GM19467 (cell line): ENCODE data around the gene ADGRG1.
"Not testable (repeated sequence)": the region's sequence is repeated elsewhere in the genome, so short reads cannot be mapped to it uniquely, and the experiment has no call there.

ENCODE experiments used
- ATAC-seq: cut with Tn5 transposase; IDR thresholded peaks from one replicate; pipeline ENCODE4 v1.9.1; 2021; ENCODE audit warnings: mild to moderate bottlenecking, moderate library complexity; ENCODE audit not compliant: unreplicated experiment

Gene ADGRG1

DNA sequence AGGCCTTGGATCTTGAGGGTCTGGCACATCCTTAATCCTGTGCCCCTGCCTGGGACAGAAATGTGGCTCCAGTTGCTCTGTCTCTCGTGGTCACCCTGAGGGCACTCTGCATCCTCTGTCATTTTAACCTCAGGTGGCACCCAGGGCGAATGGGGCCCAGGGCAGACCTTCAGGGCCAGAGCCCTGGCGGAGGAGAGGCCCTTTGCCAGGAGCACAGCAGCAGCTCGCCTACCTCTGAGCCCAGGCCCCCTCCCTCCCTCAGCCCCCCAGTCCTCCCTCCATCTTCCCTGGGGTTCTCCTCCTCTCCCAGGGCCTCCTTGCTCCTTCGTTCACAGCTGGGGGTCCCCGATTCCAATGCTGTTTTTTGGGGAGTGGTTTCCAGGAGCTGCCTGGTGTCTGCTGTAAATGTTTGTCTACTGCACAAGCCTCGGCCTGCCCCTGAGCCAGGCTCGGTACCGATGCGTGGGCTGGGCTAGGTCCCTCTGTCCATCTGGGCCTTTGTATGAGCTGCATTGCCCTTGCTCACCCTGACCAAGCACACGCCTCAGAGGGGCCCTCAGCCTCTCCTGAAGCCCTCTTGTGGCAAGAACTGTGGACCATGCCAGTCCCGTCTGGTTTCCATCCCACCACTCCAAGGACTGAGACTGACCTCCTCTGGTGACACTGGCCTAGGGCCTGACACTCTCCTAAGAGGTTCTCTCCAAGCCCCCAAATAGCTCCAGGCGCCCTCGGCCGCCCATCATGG lies 35.7 kb downstream of the ADGRG1 start:
- ATAC-seq, result no peak

GRCh38 chr16:57664662-57665025 lies 36.2 kb downstream of the ADGRG1 start:
- ATAC-seq, result no peak

DNA sequence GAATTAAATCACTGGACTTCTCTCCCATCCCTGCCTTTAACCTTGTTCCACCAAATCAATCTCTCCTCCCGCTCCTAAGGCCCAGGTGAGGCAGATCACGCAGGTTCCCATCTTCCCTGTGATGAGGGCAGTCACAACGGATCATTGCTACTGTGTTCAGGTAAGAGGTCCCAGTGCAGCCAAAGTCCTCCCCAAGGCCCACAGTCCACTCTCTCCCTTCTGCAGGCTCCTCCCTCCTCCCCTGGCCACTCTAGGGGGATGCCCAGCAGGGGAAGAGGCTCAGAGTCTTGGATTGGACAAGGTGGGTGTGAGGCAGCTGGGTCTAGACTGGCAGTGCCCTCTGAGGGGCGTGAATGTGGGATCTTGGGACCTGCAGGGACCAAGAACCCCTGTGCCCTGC lies 37.1 kb downstream of the ADGRG1 start:
- ATAC-seq, result no peak

DNA sequence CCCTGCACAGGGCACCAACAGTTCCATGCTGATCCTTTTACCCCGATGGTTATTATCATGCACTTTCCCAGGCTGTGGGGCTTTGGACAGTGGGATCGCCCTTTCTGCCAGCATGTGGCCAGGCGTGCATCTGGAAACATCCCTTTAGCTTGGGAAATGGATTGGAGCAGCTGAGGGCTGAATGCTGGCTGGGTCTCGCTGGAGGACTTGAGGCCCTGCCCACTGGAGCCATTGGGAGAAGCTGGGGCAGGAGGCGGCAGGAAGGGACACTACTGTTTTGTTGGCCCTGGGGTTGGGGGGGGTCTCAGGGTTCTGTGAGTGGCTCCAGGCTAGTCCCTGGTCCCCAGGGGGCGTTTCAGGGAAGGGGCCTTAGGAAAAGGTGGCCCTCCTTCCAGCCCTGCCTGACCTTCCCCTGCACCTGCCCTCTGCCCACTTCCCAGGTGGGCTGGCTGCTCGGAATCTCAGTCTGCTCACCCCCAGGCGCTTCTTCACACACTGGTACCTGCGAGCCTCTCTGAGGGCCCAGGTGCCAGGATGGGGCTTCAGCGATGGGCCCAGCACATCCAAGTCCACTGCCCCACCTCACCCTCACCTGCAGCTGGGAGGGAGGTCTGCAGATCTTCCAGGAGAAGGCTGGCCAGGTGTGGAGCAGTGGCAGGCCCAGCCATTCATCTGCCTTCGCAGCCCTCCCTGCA lies 38.1 kb downstream of the ADGRG1 start:
- ATAC-seq, result no peak

GRCh38 chr16:57667048-57667525 lies 38.7 kb downstream of the ADGRG1 start:
- ATAC-seq, result no peak

DNA sequence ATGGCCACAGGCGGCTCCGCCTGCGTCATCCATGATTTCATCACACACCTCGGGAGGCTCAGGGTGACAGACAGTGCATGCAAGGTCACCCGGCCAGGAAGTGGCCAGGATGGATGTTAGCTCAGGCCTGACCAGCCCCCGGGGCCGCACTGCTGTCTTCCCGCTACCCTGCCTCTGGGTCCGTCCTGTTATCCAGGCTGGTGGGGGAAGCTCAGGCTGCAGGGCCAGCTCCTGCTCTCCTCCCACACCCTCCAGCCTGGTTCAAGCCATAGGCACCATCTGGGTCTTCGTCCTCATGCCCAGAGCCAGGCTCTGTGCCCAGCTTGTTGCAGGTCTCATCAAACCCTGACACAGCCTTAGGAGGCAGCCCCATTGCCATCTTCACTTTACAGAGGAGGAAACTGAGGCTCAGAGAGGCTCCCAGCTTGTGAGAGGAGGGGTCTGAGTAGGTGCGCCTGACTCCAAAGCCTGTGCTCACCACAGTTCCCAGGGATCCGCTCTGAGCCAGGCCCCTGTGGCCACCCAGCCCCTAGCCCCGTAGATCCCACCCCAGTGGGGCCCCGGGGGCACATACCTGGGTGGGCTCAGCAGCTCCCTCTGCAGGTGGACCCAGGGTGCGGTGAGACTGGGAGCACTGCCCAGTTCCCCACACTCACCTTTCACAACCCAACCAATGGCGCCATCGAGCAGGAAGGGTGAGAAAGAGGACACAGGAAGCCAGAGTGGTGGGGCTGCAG lies 39.3 kb downstream of the ADGRG1 start:
- no peak for ATAC-seq

- ATAC-seq, result no peak
These were observed 39.8 kb downstream of the ADGRG1 start, which contains the start of gene ADGRG3 for GRCh38 chr16:57668263-57668571. Gene ADGRG3 (plus strand): TSS chr16:57668306. CDS start chr16:57668348, 42 bp downstream.

DNA sequence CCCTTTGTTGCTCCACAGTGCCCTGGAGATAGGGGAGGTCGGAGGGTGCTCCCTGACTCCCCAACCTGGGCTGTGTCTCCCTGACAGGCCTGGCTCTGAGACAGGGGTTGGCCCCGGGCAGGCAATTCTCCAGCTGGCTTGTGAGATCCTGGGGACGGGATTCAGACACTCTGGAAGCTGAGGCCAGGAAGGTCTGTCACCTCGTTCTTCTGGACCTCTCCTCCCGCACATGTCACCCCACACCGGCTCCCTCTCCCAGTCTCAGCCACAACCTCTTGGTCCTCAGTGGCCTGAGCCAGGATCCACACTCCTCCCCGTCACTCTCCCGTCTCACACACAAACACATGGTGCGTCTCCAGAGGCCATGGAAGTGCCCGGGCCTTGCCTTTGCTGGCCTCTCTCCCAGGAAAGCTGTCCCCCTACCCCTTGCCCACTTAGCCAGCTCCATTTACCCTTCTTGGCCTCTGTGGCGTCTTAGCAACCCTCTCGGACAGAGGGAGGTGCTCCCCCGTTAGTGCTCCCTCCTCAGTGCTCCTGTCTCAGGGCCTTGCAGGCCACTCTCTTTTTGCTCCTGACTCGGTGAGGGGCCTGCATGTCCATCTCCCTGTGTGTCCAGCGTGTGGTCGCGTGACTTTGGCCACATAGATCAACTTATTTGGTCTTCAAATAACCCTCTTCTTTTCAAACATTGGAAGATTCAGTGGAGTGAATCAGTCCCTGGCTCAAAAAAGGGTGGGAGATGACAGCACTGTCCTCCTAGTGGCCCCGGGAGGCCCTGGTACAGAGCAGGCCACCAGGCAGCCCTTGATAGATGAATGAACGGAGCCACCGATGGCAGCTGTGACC lies 40.4 kb downstream of the ADGRG1 start:
- no peak for ATAC-seq

DNA sequence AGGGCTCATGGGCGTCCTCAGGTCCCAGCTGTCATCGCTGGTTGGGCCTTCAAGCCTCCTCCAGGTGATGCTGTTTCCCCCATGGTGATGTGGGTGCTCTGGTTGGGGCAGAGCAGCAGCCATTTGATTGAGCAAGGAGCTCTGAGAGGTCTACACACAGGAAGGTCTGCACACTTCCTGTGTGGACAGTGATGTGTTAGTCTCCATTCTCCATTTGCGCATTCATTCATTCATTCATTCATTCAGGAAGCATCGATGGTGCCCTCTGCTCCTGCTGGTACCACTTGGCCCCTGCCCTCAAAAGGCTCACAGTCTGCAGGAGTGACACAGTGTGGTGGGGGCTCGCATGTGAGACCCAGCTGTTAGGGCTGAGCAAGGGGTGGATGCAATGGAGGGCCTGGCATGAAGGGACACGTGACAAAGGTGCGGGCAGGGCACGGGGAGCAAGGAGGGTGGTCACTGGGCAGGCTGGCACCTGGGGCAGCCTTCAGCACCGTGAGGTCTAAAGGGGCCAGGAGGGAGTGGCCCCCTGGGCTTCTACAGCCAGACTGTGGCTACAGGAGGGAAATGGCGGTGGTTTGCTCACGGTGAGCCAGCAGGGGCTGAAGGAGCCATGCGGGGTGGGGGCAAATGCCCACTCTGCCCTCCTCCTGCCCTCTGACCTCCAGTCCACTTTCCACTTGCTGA lies 41.2 kb downstream of the ADGRG1 start:
- no peak for ATAC-seq

DNA sequence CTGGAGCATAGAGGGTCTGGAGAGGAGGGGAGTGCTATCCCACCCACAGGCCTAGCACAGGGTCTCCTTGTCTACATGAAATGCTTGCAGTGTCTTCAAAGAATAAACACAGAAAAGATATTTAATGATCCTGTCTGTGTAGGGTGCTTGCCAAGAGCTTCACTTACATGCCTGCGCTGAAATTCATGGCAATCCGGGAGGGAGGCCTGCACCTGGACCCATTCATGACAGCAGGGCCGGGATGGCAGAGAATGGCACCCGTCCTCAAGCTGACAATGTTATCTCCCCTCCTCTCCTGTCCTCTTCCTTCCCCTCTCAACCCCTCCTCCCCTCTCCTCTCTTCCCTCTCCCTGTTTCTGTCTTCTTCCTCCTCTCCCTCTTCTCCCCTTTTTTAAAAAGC lies 41.8 kb downstream of the ADGRG1 start:
- ATAC-seq, result no peak

DNA sequence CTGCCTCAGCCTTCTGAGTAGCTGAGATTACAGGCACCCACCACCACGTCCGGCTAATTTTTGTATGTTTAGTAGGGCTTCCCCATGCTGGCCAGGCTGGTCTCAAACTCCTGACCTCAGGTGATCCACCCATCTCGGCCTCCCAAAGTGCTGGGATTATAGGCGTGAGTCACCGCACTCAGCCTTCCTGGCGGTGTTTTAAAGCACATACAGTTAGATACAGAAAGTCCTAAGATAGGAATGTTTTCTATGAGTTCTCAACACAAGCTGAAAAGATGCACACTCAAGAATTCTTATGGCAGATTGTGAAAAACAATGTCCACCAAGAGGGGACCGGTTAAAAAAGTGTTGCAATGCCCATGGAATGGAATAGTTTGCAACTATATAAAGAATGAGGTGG lies 43.0 kb downstream of the ADGRG1 start:
- ATAC-seq, result not testable (repeated sequence)

GRCh38 chr16:57672416-57672815 lies 44.0 kb downstream of the ADGRG1 start:
- no peak for ATAC-seq

DNA sequence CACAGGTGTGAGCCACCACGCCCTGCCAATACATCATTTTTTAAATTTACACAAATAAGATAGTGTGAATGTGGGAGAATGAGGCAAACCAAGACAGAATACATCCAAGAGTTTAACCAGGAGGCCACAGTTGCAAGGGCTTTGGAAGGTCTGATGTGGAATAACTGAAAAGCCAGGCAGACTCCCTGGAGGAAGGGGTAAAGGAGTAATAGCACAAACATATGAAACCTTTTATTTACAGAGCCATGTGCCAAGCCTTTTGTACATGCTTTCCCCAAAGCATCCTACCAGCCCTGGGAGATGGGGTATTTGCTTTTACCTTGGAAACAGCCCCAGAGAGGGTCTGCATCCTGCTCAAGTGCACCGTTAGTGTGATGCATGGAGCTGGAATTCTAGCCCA lies 44.4 kb downstream of the ADGRG1 start:
- ATAC-seq, result no peak

DNA sequence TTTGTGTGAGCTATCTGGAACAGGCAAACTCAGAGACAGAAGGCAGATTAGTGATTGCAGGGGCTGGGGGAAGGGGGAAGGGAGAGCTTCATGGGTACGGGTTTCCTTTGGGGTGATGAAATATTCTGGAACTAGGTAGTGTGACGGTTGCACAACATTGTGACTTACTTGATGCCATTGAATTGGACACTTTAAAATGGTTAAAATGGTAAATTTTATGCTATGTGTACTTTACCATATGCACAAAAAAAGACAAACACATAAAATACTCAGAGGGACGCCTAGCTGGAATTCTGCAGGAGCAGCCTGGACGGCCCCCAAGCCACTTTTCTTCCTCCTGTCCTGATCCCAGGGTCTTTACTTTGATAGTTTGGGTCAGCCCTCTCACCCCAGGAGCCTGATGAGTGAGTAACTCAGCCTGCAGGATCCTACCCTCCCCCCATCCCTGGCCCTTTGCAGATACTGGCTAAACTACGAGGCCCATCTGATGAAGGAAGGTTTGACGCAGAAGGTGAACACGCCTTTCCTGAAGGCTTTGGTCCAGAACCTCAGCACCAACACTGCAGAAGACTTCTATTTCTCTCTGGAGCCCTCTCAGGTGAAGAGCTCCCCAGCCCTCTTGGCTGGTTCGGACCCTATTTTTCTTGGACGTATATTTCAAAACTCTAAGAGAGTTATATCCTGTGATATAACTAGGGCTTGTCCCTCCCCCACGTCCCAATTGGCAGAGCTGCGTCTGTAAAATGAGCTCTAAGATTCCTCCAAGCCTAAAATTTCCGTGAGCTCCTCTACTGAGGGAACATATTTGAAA lies 47.5 kb downstream of the ADGRG1 start:
- no peak for ATAC-seq

GRCh38 chr16:57676553-57677085 lies 48.2 kb downstream of the ADGRG1 start:
- no peak for ATAC-seq

- ATAC-seq, result no peak
These were observed 49.4 kb downstream of the ADGRG1 start for GRCh38 chr16:57677622-57678369.

- no peak for ATAC-seq
These were observed 50.6 kb downstream of the ADGRG1 start for GRCh38 chr16:57679016-57679415.

DNA sequence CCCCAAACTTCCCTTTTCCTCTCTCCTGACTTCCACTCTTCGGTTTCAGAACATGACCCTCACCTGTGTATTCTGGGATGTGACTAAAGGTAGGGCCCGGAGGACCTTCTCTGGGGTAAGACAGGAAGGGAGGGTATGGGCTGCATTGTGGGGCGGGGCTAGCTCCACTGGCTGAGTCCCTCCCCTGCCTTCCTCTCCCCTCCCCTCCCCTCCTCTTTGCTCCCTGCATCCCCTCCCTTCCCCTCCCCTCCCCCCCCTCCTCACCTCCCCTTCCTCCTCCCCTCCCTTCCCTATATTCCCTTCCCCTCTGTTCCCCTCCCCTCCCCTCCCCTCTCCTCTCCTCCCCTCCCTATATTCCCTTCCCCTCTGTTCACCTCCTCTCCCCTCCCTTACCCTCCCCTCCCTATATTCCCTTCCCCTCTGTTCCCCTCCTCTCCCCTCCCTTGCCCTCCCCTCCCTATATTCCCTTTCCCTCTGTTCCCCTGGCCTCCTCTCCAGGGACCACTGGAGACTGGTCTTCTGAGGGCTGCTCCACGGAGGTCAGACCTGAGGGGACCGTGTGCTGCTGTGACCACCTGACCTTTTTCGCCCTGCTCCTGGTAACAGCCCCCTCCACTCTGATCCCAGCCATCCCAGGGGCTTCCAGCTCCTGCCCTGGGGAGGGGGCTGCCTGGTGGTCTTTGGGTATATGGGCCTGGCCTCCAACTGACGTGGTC lies 51.5 kb downstream of the ADGRG1 start:
- ATAC-seq, result no peak
